ENCODE results near the gene CCDC88A. TPM values are rescaled to one million over a fixed set of nuclear protein-coding genes. Genes with fewer than 3 reads are reported as not detected.
"Not testable (repeated sequence)": the region's sequence is repeated elsewhere in the genome, so short reads cannot be mapped to it uniquely, and the experiment has no call there.

Gene CCDC88A
- total and polyA plus RNA-seq, 2 donors, result 39.6 to 40.8 TPM

- H3K9me3 ChIP-seq (ENCODE audit: control insufficient read depth in 2 of 2, insufficient read depth in 1 of 2, low read length in 1 of 2), result no peaks in the 10 kb centered on the region
- H3K36me3 ChIP-seq (ENCODE audit: control insufficient read depth in 2 of 2, insufficient read depth in 2 of 2, low read length in 1 of 2), result peaks cover 0 to 7% of the 10 kb centered on the region in 2 donors
- 96% methylated on average over 3 of the region's 3 CpGs for WGBS
- no peak overlapping the region for H3K4me3 ChIP-seq (ENCODE audit: low read length in 2 of 2)
- DNase-seq (ENCODE audit: low read depth in 6 of 9, low spot score in 9 of 9), result no peak
- no peak overlapping the region for H3K27ac ChIP-seq (ENCODE audit: low read depth in 1 of 2, low read length in 1 of 2)
- H3K27me3 ChIP-seq (ENCODE audit: control insufficient read depth in 2 of 2, insufficient read depth in 1 of 2, low read length in 1 of 2), result no peaks in the 10 kb centered on the region
- H3K4me1 ChIP-seq (ENCODE audit: control insufficient read depth in 2 of 2, insufficient read depth in 2 of 2, low read length in 2 of 2), result no peaks in the 10 kb centered on the region
These were observed 55.2 kb downstream of the CCDC88A start for GRCh38 chr2:55364189-55365055.

- no peaks in the 10 kb centered on the region for H3K4me1 ChIP-seq (ENCODE audit: control insufficient read depth in 2 of 2, insufficient read depth in 2 of 2, low read length in 2 of 2)
- H3K9me3 ChIP-seq (ENCODE audit: control insufficient read depth in 2 of 2, insufficient read depth in 1 of 2, low read length in 1 of 2), result no peaks in the 10 kb centered on the region
- no peak for DNase-seq (ENCODE audit: low read depth in 6 of 9, low spot score in 9 of 9)
- H3K36me3 ChIP-seq (ENCODE audit: control insufficient read depth in 2 of 2, insufficient read depth in 2 of 2, low read length in 1 of 2), result peaks cover 0 to 7% of the 10 kb centered on the region in 2 donors
- H3K27ac ChIP-seq (ENCODE audit: low read depth in 1 of 2, low read length in 1 of 2), result no peak overlapping the region
- no peaks in the 10 kb centered on the region for H3K27me3 ChIP-seq (ENCODE audit: control insufficient read depth in 2 of 2, insufficient read depth in 1 of 2, low read length in 1 of 2)
- 96% methylated on average over 3 of the region's 3 CpGs for WGBS
- no peak overlapping the region for H3K4me3 ChIP-seq (ENCODE audit: low read length in 2 of 2)
These were observed 56.0 kb downstream of the CCDC88A start for GRCh38 chr2:55363636-55364035.

- H3K27me3 ChIP-seq (ENCODE audit: control insufficient read depth in 2 of 2, insufficient read depth in 1 of 2, low read length in 1 of 2), result no peaks in the 10 kb centered on the region
- H3K9me3 ChIP-seq (ENCODE audit: control insufficient read depth in 2 of 2, insufficient read depth in 1 of 2, low read length in 1 of 2), result no peaks in the 10 kb centered on the region
- DNase-seq (ENCODE audit: low read depth in 6 of 9, low spot score in 9 of 9), result no peak
- H3K27ac ChIP-seq (ENCODE audit: low read depth in 1 of 2, low read length in 1 of 2), result no peak overlapping the region
- no peaks in the 10 kb centered on the region for H3K4me1 ChIP-seq (ENCODE audit: control insufficient read depth in 2 of 2, insufficient read depth in 2 of 2, low read length in 2 of 2)
- 89% methylated on average over 5 of the region's 5 CpGs for WGBS
- H3K36me3 ChIP-seq (ENCODE audit: control insufficient read depth in 2 of 2, insufficient read depth in 2 of 2, low read length in 1 of 2), result peaks cover 0 to 7% of the 10 kb centered on the region in 2 donors
- H3K4me3 ChIP-seq (ENCODE audit: low read length in 2 of 2), result no peak overlapping the region
These were observed 58.0 kb downstream of the CCDC88A start for GRCh38 chr2:55361465-55362189.

- Histone ChIP-seq H3K4me3 (ENCODE audit: low read length in 2 of 2) (no peak overlapping the region), H3K4me1 (ENCODE audit: control insufficient read depth in 2 of 2, insufficient read depth in 2 of 2, low read length in 2 of 2) (no peaks in the 10 kb centered on the region), H3K27me3 (ENCODE audit: control insufficient read depth in 2 of 2, insufficient read depth in 1 of 2, low read length in 1 of 2) (no peaks in the 10 kb centered on the region), H3K27ac (ENCODE audit: low read depth in 1 of 2, low read length in 1 of 2) (no peak overlapping the region), H3K9me3 (ENCODE audit: control insufficient read depth in 2 of 2, insufficient read depth in 1 of 2, low read length in 1 of 2) (no peaks in the 10 kb centered on the region), H3K36me3 (ENCODE audit: control insufficient read depth in 2 of 2, insufficient read depth in 2 of 2, low read length in 1 of 2) (peaks cover 7 to 18% of the 10 kb centered on the region in 2 donors)
- DNase-seq (ENCODE audit: low read depth in 6 of 9, low spot score in 9 of 9), result no peak
- 94% methylated on average over 1 of the region's 1 CpG for WGBS
These were observed 61.2 kb downstream of the CCDC88A start for GRCh38 chr2:55358451-55358850.

GRCh38 chr2:55357927-55358326, 61.7 kb downstream of the CCDC88A start:
- Histone ChIP-seq H3K9me3 (ENCODE audit: control insufficient read depth in 2 of 2, insufficient read depth in 1 of 2, low read length in 1 of 2) (no peaks in the 10 kb centered on the region), H3K36me3 (ENCODE audit: control insufficient read depth in 2 of 2, insufficient read depth in 2 of 2, low read length in 1 of 2) (peaks cover 7 to 21% of the 10 kb centered on the region in 2 donors)
- WGBS, result 99% methylated on average over 2 of the region's 2 CpGs

GRCh38 chr2:55357164-55357563, 62.5 kb downstream of the CCDC88A start:
- DNase-seq (ENCODE audit: low read depth in 6 of 9, low spot score in 9 of 9), result no peak

More at GRCh38 chr2:55357927-55358326, 61.7 kb downstream of the CCDC88A start:
- Histone ChIP-seq H3K4me1 (ENCODE audit: control insufficient read depth in 2 of 2, insufficient read depth in 2 of 2, low read length in 2 of 2) (no peaks in the 10 kb centered on the region), H3K27me3 (ENCODE audit: control insufficient read depth in 2 of 2, insufficient read depth in 1 of 2, low read length in 1 of 2) (no peaks in the 10 kb centered on the region), H3K27ac (ENCODE audit: low read depth in 1 of 2, low read length in 1 of 2) (no peak overlapping the region), H3K4me3 (ENCODE audit: low read length in 2 of 2) (no peak overlapping the region)
- no peak for DNase-seq (ENCODE audit: low read depth in 6 of 9, low spot score in 9 of 9)

GRCh38 chr2:55356136-55356535, 63.5 kb downstream of the CCDC88A start:
- 96% methylated on average over 2 of the region's 2 CpGs for WGBS
- not testable (repeated sequence) for DNase-seq (ENCODE audit: low read depth in 6 of 9, low spot score in 9 of 9); H3K4me3 ChIP-seq (ENCODE audit: low read length in 2 of 2); H3K4me1 ChIP-seq (ENCODE audit: control insufficient read depth in 2 of 2, insufficient read depth in 2 of 2, low read length in 2 of 2); H3K27ac ChIP-seq (ENCODE audit: low read depth in 1 of 2, low read length in 1 of 2); H3K27me3 ChIP-seq (ENCODE audit: control insufficient read depth in 2 of 2, insufficient read depth in 1 of 2, low read length in 1 of 2); H3K9me3 ChIP-seq (ENCODE audit: control insufficient read depth in 2 of 2, insufficient read depth in 1 of 2, low read length in 1 of 2)
- peaks cover 14 to 23% of the 10 kb centered on the region in 2 donors for H3K36me3 ChIP-seq (ENCODE audit: control insufficient read depth in 2 of 2, insufficient read depth in 2 of 2, low read length in 1 of 2)

More at GRCh38 chr2:55357164-55357563, 62.5 kb downstream of the CCDC88A start:
- Histone ChIP-seq H3K9me3 (ENCODE audit: control insufficient read depth in 2 of 2, insufficient read depth in 1 of 2, low read length in 1 of 2) (no peaks in the 10 kb centered on the region), H3K27ac (ENCODE audit: low read depth in 1 of 2, low read length in 1 of 2) (no peak overlapping the region), H3K36me3 (ENCODE audit: control insufficient read depth in 2 of 2, insufficient read depth in 2 of 2, low read length in 1 of 2) (peaks cover 8 to 21% of the 10 kb centered on the region in 2 donors), H3K4me3 (ENCODE audit: low read length in 2 of 2) (no peak overlapping the region), H3K4me1 (ENCODE audit: control insufficient read depth in 2 of 2, insufficient read depth in 2 of 2, low read length in 2 of 2) (no peaks in the 10 kb centered on the region), H3K27me3 (ENCODE audit: control insufficient read depth in 2 of 2, insufficient read depth in 1 of 2, low read length in 1 of 2) (no peaks in the 10 kb centered on the region)

- Histone ChIP-seq H3K36me3 (ENCODE audit: control insufficient read depth in 2 of 2, insufficient read depth in 2 of 2, low read length in 1 of 2) (peaks cover 14 to 23% of the 10 kb centered on the region in 2 donors), H3K9me3 (ENCODE audit: control insufficient read depth in 2 of 2, insufficient read depth in 1 of 2, low read length in 1 of 2) (no peaks in the 10 kb centered on the region), H3K27ac (ENCODE audit: low read depth in 1 of 2, low read length in 1 of 2) (no peak overlapping the region), H3K27me3 (ENCODE audit: control insufficient read depth in 2 of 2, insufficient read depth in 1 of 2, low read length in 1 of 2) (no peaks in the 10 kb centered on the region), H3K4me1 (ENCODE audit: control insufficient read depth in 2 of 2, insufficient read depth in 2 of 2, low read length in 2 of 2) (no peaks in the 10 kb centered on the region), H3K4me3 (ENCODE audit: low read length in 2 of 2) (no peak overlapping the region)
- no peak for DNase-seq (ENCODE audit: low read depth in 6 of 9, low spot score in 9 of 9)
- 97% methylated on average over 4 of the region's 4 CpGs for WGBS
These were observed 64.2 kb downstream of the CCDC88A start for GRCh38 chr2:55355451-55355850.

GRCh38 chr2:55351672-55352071, 68.0 kb downstream of the CCDC88A start:
- DNase-seq (ENCODE audit: low read depth in 6 of 9, low spot score in 9 of 9), result no peak
- H3K27me3 ChIP-seq (ENCODE audit: control insufficient read depth in 2 of 2, insufficient read depth in 1 of 2, low read length in 1 of 2), result no peaks in the 10 kb centered on the region
- 99% methylated on average over 3 of the region's 3 CpGs for WGBS

More at GRCh38 chr2:55351672-55352071, 68.0 kb downstream of the CCDC88A start:
- no peak overlapping the region for H3K4me3 ChIP-seq (ENCODE audit: low read length in 2 of 2)
- H3K27ac ChIP-seq (ENCODE audit: low read depth in 1 of 2, low read length in 1 of 2), result no peak overlapping the region
- no peaks in the 10 kb centered on the region for H3K4me1 ChIP-seq (ENCODE audit: control insufficient read depth in 2 of 2, insufficient read depth in 2 of 2, low read length in 2 of 2)
- H3K9me3 ChIP-seq (ENCODE audit: control insufficient read depth in 2 of 2, insufficient read depth in 1 of 2, low read length in 1 of 2), result no peaks in the 10 kb centered on the region
- H3K36me3 ChIP-seq (ENCODE audit: control insufficient read depth in 2 of 2, insufficient read depth in 2 of 2, low read length in 1 of 2), result peaks cover 18 to 42% of the 10 kb centered on the region in 2 donors

Measured in thymus (tissue), 11 donors.